Activated CD4-positive, alpha-beta T cell treated with anti-CD3 and anti-CD28 coated beads, Interleukin-2, amount 10 ng/mL, durations not matched to agents 24 days and 14 days (primary cell): ENCODE data around the gene MT3. TPM values are rescaled to one million over a fixed set of nuclear protein-coding genes. Genes with fewer than 3 reads are reported as not detected.
"Not testable (repeated sequence)": the region's sequence is repeated elsewhere in the genome, so short reads cannot be mapped to it uniquely, and the experiment has no call there.

Experiments
- DNase-seq: peaks from one replicate; pipeline ENCODE4 v3.0.0; 2022
- H3K27ac Mint-ChIP-seq: one replicate; pipeline ENCODE4 v1.8.0; 2022; ENCODE audit warnings: mild to moderate bottlenecking, mixed read lengths
- H3K27me3 Mint-ChIP-seq: one replicate; pipeline ENCODE4 v1.8.0; 2022; ENCODE audit warnings: mixed read lengths
- H3K36me3 Mint-ChIP-seq: one replicate; pipeline ENCODE4 v1.8.0; 2022; ENCODE audit warnings: low read depth, mild to moderate bottlenecking, mixed read lengths
- H3K4me1 Mint-ChIP-seq: one replicate; pipeline ENCODE4 v1.8.0; 2021; ENCODE audit warnings: mixed read lengths
- H3K4me3 Mint-ChIP-seq: one replicate; pipeline ENCODE4 v1.8.0; 2022; ENCODE audit warnings: mild to moderate bottlenecking, moderate library complexity, mixed read lengths
- H3K9me3 Mint-ChIP-seq: one replicate; pipeline ENCODE4 v1.8.0; 2021; ENCODE audit warnings: mixed read lengths
- intact Hi-C: fragments of 100-400 bp; cut with micrococcal nuclease; formaldehyde crosslinking; loops from one replicate; pipeline ENCODE4 v1.15.1; 2023
- total RNA-seq: library from RNA; stranded (reverse); gene quantifications from 2 replicates; pipeline ENCODE4 v1.2.3, GENCODE V29; 2022

The MT3 gene
- total RNA-seq, 1 donor from 2014 or later: 9.3 TPM

- H3K27ac Mint-ChIP-seq, H3K36me3 Mint-ChIP-seq, intact Hi-C loops, H3K9me3 Mint-ChIP-seq, DNase-seq, H3K27me3 Mint-ChIP-seq, H3K4me3 Mint-ChIP-seq: not testable (repeated sequence)
- peaks cover 20% of the 10 kb centered on the region for H3K4me1 Mint-ChIP-seq
These were observed 33.9 kb downstream of the MT3 start for GRCh38 chr16:56623184-56623583.

GRCh38 chr16:56623637-56624036 is 34.3 kb downstream of the MT3 start:
- Mint-ChIP-seq H3K4me3 (no peak overlapping the region), H3K27ac (no peak overlapping the region), H3K27me3 (peaks cover under 1% of the 10 kb centered on the region), H3K9me3 (no peaks in the 10 kb centered on the region), H3K4me1 (peaks cover 19% of the 10 kb centered on the region), H3K36me3 (no peaks in the 10 kb centered on the region)
- intact Hi-C loops: no loop called here
- DNase-seq: no peak

GRCh38 chr16:56625140-56625942 is 36.0 kb downstream of the MT3 start, which contains the start of gene MT1E:
Gene MT1E, plus strand, starts transcription at chr16:56625781. Its CDS starts 71 bp downstream, at chr16:56625852.
- intact Hi-C loops: loop anchor here (1.0 kb wide), 2 partner anchors 8 to 17 kb away; partner anchors contain the start of gene MT2A
- peaks cover 7% of the 10 kb centered on the region for H3K27me3 Mint-ChIP-seq
- H3K4me3 Mint-ChIP-seq: peak within 1 kb of the TSS; percentile 90
- no peaks in the 10 kb centered on the region for H3K36me3 Mint-ChIP-seq
- peak; percentile 94 for DNase-seq
- no peaks in the 10 kb centered on the region for H3K9me3 Mint-ChIP-seq
- peaks cover 22% of the 10 kb centered on the region for H3K4me1 Mint-ChIP-seq
- peak within 1 kb of the TSS; percentile 96 for H3K27ac Mint-ChIP-seq

- no peaks in the 10 kb centered on the region for H3K9me3 Mint-ChIP-seq
- peaks cover 15% of the 10 kb centered on the region for H3K27me3 Mint-ChIP-seq
- no peak for DNase-seq
- H3K4me3 Mint-ChIP-seq: peak overlapping the region; percentile 90
- H3K4me1 Mint-ChIP-seq: peaks cover 25% of the 10 kb centered on the region
- no peaks in the 10 kb centered on the region for H3K36me3 Mint-ChIP-seq
- H3K27ac Mint-ChIP-seq: peak overlapping the region; percentile 86
- intact Hi-C loops: loop anchor here (1.0 kb wide), 2 partner anchors 9 to 18 kb away; partner anchors contain the start of gene MT2A
These were observed 36.8 kb downstream of the MT3 start for GRCh38 chr16:56625943-56626654.

- peak overlapping the region; percentile 90 for H3K4me3 Mint-ChIP-seq
- intact Hi-C loops: no loop called here
- H3K27ac Mint-ChIP-seq: no peak overlapping the region
- peaks cover 26% of the 10 kb centered on the region for H3K4me1 Mint-ChIP-seq
- DNase-seq: no peak
- no peaks in the 10 kb centered on the region for H3K36me3 Mint-ChIP-seq
- peaks cover 21% of the 10 kb centered on the region for H3K27me3 Mint-ChIP-seq
- H3K9me3 Mint-ChIP-seq: no peaks in the 10 kb centered on the region
These were observed 37.4 kb downstream of the MT3 start for GRCh38 chr16:56626685-56627084.

- H3K27ac Mint-ChIP-seq: no peak overlapping the region
- H3K27me3 Mint-ChIP-seq: peaks cover 37% of the 10 kb centered on the region
These were observed 39.4 kb downstream of the MT3 start for GRCh38 chr16:56628486-56629350.

GRCh38 chr16:56629531-56629930 is 40.2 kb downstream of the MT3 start:
- H3K27ac Mint-ChIP-seq: no peak overlapping the region
- peaks cover 36% of the 10 kb centered on the region for H3K4me1 Mint-ChIP-seq
- H3K4me3 Mint-ChIP-seq: no peak overlapping the region
- H3K27me3 Mint-ChIP-seq: peaks cover 45% of the 10 kb centered on the region
- no peaks in the 10 kb centered on the region for H3K9me3 Mint-ChIP-seq
- no peak for DNase-seq
- intact Hi-C loops: no loop called here
- H3K36me3 Mint-ChIP-seq: no peaks in the 10 kb centered on the region

More at GRCh38 chr16:56628486-56629350, 39.4 kb downstream of the MT3 start:
- intact Hi-C loops: no loop called here
- Mint-ChIP-seq H3K4me3 (no peak overlapping the region), H3K9me3 (no peaks in the 10 kb centered on the region), H3K36me3 (no peaks in the 10 kb centered on the region), H3K4me1 (peaks cover 33% of the 10 kb centered on the region)
- DNase-seq: no peak

- DNase-seq: no peak
- no peaks in the 10 kb centered on the region for H3K9me3 Mint-ChIP-seq
- no peak overlapping the region for H3K27ac Mint-ChIP-seq
- no peak overlapping the region for H3K4me3 Mint-ChIP-seq
- H3K36me3 Mint-ChIP-seq: peaks cover 3% of the 10 kb centered on the region
- intact Hi-C loops: no loop called here
- H3K4me1 Mint-ChIP-seq: peaks cover 37% of the 10 kb centered on the region
- H3K27me3 Mint-ChIP-seq: peaks cover 51% of the 10 kb centered on the region
These were observed 40.8 kb downstream of the MT3 start for GRCh38 chr16:56630134-56630533.

- no peak for DNase-seq
- Mint-ChIP-seq H3K4me3 (no peak overlapping the region), H3K27me3 (peaks cover 58% of the 10 kb centered on the region), H3K36me3 (peaks cover 3% of the 10 kb centered on the region), H3K4me1 (peaks cover 35% of the 10 kb centered on the region), H3K9me3 (no peaks in the 10 kb centered on the region), H3K27ac (no peak overlapping the region)
- intact Hi-C loops: no loop called here
These were observed 41.9 kb downstream of the MT3 start for GRCh38 chr16:56631197-56631596.

- Mint-ChIP-seq H3K27me3 (peaks cover 64% of the 10 kb centered on the region), H3K36me3 (peaks cover 3% of the 10 kb centered on the region), H3K9me3 (no peaks in the 10 kb centered on the region), H3K27ac (no peak overlapping the region), H3K4me3 (peak overlapping the region; percentile 74), H3K4me1 (peaks cover 33% of the 10 kb centered on the region)
- DNase-seq: no peak
- intact Hi-C loops: no loop called here
These were observed 42.5 kb downstream of the MT3 start for GRCh38 chr16:56631832-56632155.

GRCh38 chr16:56632156-56632847 is 43.0 kb downstream of the MT3 start, which contains the start of gene MT1M:
Gene MT1M, plus strand, starts transcription at chr16:56632659. Its CDS starts 73 bp downstream, at chr16:56632732.
- no peak for DNase-seq
- Mint-ChIP-seq H3K27ac (no peak within 1 kb of the TSS), H3K9me3 (no peaks in the 10 kb centered on the region), H3K27me3 (peaks cover 69% of the 10 kb centered on the region), H3K36me3 (peaks cover 3% of the 10 kb centered on the region), H3K4me1 (peaks cover 33% of the 10 kb centered on the region), H3K4me3 (peak within 1 kb of the TSS; percentile 74)
- intact Hi-C loops: no loop called here

GRCh38 chr16:56632848-56633365 is 43.6 kb downstream of the MT3 start:
- peaks cover 3% of the 10 kb centered on the region for H3K36me3 Mint-ChIP-seq
- H3K27me3 Mint-ChIP-seq: peaks cover 76% of the 10 kb centered on the region
- no peaks in the 10 kb centered on the region for H3K9me3 Mint-ChIP-seq
- no peak for DNase-seq
- peak overlapping the region; percentile 66 for H3K4me3 Mint-ChIP-seq
- intact Hi-C loops: no loop called here
- no peak overlapping the region for H3K27ac Mint-ChIP-seq
- H3K4me1 Mint-ChIP-seq: peaks cover 36% of the 10 kb centered on the region

GRCh38 chr16:56633535-56633934 is 44.2 kb downstream of the MT3 start:
- H3K9me3 Mint-ChIP-seq: no peaks in the 10 kb centered on the region
- DNase-seq: no peak
- no peak overlapping the region for H3K27ac Mint-ChIP-seq
- H3K4me3 Mint-ChIP-seq: no peak overlapping the region
- peaks cover 38% of the 10 kb centered on the region for H3K4me1 Mint-ChIP-seq
- peaks cover 3% of the 10 kb centered on the region for H3K36me3 Mint-ChIP-seq
- intact Hi-C loops: no loop called here
- H3K27me3 Mint-ChIP-seq: peaks cover 79% of the 10 kb centered on the region
